HEK293 (cell line): Measurements from ENCODE around the gene GNG7.

Experiments
- ATF2 ChIP-seq: fragments of 450-650 bp; formaldehyde crosslinking; IDR thresholded peaks from 2 replicates; pipeline ENCODE4 v1.5.1; 2016; ENCODE audit warnings: missing biosample characterization, missing genetic modification characterization, low read depth
- ZNF398 ChIP-seq: fragments of 450-650 bp; formaldehyde crosslinking; IDR thresholded peaks from 2 replicates; pipeline ENCODE4 v1.5.1; 2017; ENCODE audit warnings: missing biosample characterization, missing genetic modification characterization
- ZNF645 ChIP-seq: fragments of 450-650 bp; formaldehyde crosslinking; IDR thresholded peaks from 2 replicates; pipeline ENCODE4; 2016; ENCODE audit warnings: missing biosample characterization, missing genetic modification characterization
- TF ChIP-seq, protein P1 (sequence below): fragments of 450-650 bp; formaldehyde crosslinking; IDR thresholded peaks from 2 replicates; pipeline ENCODE4 v1.5.1; 2016; ENCODE audit warnings: missing biosample characterization, missing genetic modification characterization

DNA sequence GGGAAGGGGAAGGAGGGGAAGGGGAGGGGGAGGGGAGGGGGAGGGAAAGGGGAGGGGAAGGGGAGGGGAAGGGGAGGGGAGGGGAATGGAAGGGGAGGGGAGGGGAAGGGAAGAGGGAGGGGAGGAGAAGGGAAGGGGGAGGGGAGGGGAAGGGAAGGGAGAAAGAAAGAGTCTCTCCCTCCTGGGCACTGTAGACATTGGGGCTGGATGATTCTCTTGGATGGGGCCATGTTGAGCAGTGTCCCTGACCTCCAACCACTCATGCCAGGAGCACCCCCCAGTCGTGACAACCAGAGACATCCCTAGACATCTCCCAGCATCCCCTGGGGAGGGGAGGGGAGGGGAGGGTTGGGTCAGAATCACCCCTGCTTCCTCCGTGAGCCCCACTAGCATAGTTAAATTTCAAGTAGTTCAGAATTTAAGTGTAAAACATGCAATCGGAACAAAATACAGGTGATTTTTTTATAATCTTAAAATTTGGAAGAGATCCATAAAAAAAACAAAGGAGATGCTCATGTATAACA lies 64.0 kb downstream of the GNG7 start:
- TF ChIP-seq, protein P1, sequence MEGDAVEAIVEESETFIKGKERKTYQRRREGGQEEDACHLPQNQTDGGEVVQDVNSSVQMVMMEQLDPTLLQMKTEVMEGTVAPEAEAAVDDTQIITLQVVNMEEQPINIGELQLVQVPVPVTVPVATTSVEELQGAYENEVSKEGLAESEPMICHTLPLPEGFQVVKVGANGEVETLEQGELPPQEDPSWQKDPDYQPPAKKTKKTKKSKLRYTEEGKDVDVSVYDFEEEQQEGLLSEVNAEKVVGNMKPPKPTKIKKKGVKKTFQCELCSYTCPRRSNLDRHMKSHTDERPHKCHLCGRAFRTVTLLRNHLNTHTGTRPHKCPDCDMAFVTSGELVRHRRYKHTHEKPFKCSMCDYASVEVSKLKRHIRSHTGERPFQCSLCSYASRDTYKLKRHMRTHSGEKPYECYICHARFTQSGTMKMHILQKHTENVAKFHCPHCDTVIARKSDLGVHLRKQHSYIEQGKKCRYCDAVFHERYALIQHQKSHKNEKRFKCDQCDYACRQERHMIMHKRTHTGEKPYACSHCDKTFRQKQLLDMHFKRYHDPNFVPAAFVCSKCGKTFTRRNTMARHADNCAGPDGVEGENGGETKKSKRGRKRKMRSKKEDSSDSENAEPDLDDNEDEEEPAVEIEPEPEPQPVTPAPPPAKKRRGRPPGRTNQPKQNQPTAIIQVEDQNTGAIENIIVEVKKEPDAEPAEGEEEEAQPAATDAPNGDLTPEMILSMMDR (tag by site-specific recombination): no peak
- TF ChIP-seq ATF2 (tag by site-specific recombination) (no peak), ZNF645 (tag by site-specific recombination) (no peak), ZNF398 (no peak)
